HG03558 (cell line): ENCODE data around the gene PSMD2.

Source experiments
- ATAC-seq: cut with Tn5 transposase; IDR thresholded peaks from one replicate; pipeline ENCODE4 v1.9.1; 2021; ENCODE audit warnings: moderate number of reproducible peaks; ENCODE audit not compliant: unreplicated experiment; ENCODE audit errors: extremely low read depth

Gene PSMD2

DNA sequence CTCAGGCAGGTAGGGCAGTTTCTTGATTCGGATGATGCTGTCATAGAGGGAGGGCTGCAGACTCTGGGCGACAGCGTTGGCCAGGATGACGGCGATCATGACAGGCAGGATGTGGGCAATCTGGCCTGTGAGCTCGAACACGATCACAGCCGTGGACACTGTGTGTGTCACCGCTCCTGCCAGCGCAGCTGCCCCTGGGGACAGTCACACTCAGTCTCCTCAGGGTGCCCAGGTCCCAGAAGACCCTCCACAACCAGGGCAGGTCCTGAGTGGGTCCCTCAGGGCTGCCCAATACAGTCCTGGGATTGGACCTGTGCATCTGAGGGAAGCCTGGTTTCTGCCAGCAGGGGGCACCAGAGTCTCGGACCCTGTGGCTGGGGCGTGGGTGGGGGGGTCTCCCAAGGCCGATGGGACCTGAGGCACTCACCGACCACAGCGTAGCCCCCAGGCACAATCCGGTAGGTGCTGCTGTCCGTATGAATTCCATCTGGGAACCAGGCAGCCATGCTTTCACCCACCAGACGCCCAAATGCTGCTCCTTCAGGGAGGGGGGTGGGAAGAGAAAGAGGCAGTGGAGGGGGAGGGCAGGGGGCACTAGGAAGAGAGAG is 55.2 kb downstream of the PSMD2 start:
- no peak for ATAC-seq

DNA sequence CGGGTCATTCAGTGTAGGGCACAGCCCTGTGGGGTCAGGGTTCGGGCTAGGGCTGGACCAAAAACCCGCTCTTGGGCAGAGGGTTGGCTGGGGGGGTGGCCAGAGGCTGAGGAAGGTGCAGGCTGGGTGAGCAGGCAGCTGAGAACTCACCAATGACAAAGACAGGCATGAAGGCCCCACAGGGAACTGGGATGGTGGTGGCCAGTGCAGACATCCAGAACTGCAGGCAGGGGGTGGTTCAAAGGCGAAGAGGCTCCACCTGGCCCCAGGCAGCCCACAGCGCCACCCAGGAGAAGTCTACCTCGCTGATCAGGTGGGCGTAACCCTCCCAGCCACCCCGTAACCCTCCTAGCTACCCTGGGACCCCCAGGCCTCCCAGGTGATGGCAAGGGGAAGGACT is 55.7 kb downstream of the PSMD2 start:
- ATAC-seq, result no peak

DNA sequence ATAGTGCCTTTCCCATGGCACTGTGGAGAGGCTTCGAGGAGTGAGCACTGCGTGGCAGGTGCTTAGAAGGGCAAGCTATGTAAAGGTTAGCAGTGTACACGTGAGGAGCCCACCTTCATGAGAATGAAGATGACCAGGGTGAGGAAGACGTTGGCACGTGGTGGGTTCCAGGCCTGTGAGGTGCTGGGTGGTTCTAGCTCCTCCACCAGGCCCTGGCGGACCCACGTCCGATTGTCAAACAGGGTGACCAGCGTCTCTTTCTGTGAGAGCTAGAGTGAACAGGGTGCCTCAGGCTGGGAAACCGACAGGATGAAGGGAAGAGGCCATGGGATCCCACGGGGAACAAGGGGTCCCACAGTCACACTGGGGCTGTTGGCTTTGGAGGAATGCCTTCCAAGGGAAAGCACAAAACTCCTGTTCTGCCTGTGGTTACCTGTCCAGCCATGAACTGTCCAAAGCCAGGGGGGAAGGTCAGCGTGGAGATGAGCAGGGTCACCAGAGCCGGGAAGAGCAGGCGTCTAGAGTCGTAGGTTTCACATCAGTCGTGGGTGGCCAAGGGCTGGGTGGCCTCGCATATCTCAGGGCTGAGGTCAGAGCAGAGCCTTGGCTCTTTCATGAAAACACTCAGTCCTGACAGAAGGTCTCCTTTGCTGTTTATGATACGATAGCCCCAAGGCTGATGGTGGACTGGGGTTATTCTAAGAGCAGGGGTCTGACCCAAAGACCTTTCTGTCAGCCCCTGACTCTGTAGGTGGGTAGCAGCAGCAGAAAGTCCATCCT is 56.4 kb downstream of the PSMD2 start:
- ATAC-seq, result no peak

DNA sequence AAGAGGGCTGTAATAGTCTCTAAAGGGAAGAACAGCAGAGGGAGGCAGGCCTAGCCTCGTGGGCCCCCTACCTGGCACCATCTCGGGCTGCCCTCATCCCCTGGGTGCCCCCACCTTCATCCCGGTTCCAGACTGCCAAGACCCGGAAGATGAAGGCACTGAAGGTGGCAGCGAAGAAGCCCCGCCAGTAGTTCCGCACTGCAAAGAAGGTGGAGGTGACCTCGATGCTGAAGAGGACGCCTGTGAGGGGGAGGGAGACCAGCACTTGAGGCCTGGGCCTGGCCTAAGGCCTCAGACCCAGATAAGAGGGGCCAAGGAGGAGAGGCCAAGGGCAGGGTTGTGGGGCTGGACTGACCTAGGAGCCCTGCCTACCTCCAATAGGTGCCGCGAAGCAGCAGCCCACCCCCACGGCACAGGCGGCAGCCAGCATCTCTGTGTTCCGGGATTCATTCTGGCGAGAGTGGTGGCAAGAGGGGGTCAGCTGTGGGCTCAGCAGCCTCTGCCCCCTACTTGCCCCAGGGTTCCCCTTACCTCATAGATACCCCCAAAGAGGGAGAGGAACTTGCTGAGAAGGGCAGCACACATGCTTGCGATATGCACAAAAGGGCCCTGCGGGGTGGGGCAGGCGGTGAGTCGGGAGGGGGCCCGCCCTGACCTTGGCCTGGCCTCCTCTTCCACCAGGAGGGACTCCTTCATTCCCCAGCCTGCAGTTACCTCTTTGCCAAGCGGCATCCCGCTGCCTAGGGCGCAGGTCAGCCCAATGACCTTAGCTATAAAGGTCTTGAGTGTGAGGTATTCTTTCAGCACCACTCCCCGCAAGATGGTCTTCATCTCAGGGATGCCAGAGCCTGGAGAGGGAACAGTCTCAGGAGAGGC is 58.4 kb downstream of the PSMD2 start:
- ATAC-seq, result no peak

DNA sequence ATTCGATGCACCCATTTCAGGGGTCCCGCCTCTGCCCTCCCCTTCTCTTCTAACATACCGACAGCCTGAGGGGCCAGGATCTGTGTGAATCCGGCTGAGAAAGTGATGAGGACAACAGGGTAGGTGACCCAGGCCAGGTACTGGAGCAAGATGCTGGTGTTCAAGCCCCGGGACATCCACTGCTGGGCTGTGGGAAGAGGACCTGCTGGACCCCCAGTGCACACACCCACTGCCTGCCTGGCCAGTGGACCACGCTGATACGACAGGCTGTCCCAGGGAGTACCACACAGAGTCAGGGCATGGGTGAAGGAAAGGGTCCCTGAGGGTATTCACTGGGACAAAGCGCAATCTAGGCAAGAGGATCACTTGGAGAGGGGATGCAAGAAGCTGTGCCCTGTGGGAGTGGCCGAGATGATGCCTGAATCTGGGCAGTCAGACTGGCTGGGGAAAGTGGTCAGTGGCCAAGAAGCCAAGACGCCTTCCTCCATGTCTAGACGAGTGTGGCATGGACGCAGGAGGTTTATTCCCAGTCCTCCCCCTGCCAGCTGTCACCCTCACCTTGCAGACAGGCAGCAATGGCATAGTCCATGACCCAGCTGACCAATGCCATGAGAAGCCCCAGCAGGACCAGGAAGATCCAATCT is 59.2 kb downstream of the PSMD2 start:
- ATAC-seq, result no peak
